Activated CD4-positive, alpha-beta T cell treated with anti-CD3 and anti-CD28 coated beads for 1 hour (primary cell): ENCODE results near the gene MEI4.
"Not testable (repeated sequence)": the region's sequence is repeated elsewhere in the genome, so short reads cannot be mapped to it uniquely, and the experiment has no call there.

Experiments used
- DNase-seq: peaks from one replicate; pipeline ENCODE4 v3.0.0-alpha.2; 2020

The MEI4 gene

GRCh38 chr6:77652739-77653138 lies at the start of gene MEI4:
MEI4 (plus strand) TSS chr6:77653039; CDS start chr6:77690672, 37,633 bp downstream.
- no peak for DNase-seq

GRCh38 chr6:77604476-77604875 lies 48.4 kb upstream of the MEI4 start:
- DNase-seq, result no peak

- DNase-seq, result no peak
Observed at GRCh38 chr6:77607004-77607403, 45.8 kb upstream of the MEI4 start.

- no peak for DNase-seq
Observed at GRCh38 chr6:77609106-77609505, 43.7 kb upstream of the MEI4 start.

- no peak for DNase-seq
Observed at GRCh38 chr6:77619114-77619513, 33.7 kb upstream of the MEI4 start.

- DNase-seq, result no peak
Observed at GRCh38 chr6:77620278-77620882, 32.5 kb upstream of the MEI4 start.

- DNase-seq, result no peak
Observed at GRCh38 chr6:77624515-77624914, 28.3 kb upstream of the MEI4 start.

GRCh38 chr6:77626426-77626825 lies 26.4 kb upstream of the MEI4 start:
- no peak for DNase-seq

GRCh38 chr6:77630014-77630413 lies 22.8 kb upstream of the MEI4 start:
- no peak for DNase-seq

- no peak for DNase-seq
Observed at GRCh38 chr6:77633471-77633870, 19.4 kb upstream of the MEI4 start.

GRCh38 chr6:77633993-77634715 lies 18.7 kb upstream of the MEI4 start:
- DNase-seq, result no peak

- DNase-seq, result no peak
Observed at GRCh38 chr6:77638129-77638830, 14.6 kb upstream of the MEI4 start.

GRCh38 chr6:77644102-77644705 lies 8.6 kb upstream of the MEI4 start:
- DNase-seq, result no peak

- DNase-seq, result no peak
Observed at GRCh38 chr6:77650098-77650663, 2.7 kb upstream of the MEI4 start.

GRCh38 chr6:77653816-77654215 lies 977 bp downstream of the MEI4 start:
- DNase-seq, result no peak

GRCh38 chr6:77655035-77655434 lies 2.2 kb downstream of the MEI4 start:
- DNase-seq, result not testable (repeated sequence)

GRCh38 chr6:77656999-77657764 lies 4.3 kb downstream of the MEI4 start:
- DNase-seq, result no peak

GRCh38 chr6:77666340-77666739 lies 13.5 kb downstream of the MEI4 start:
- DNase-seq, result no peak

GRCh38 chr6:77666846-77667245 lies 14.0 kb downstream of the MEI4 start:
- DNase-seq, result no peak

GRCh38 chr6:77669913-77670312 lies 17.1 kb downstream of the MEI4 start:
- DNase-seq, result no peak

GRCh38 chr6:77674211-77674610 lies 21.4 kb downstream of the MEI4 start:
- DNase-seq, result no peak

- DNase-seq, result no peak
Observed at GRCh38 chr6:77678048-77678447, 25.2 kb downstream of the MEI4 start.

- DNase-seq, result no peak
Observed at GRCh38 chr6:77683515-77683914, 30.7 kb downstream of the MEI4 start.
